Astrocyte (in vitro differentiated cells and primary cell): Measurements from ENCODE around the gene STAP2.

ENCODE experiments used
- EZH2 ChIP-seq: IDR thresholded peaks from 2 replicates; pipeline ENCODE4 v1.6.1; 2012; ENCODE audit warnings: mild to moderate bottlenecking, low read length, inconsistent platforms; ENCODE audit not compliant: insufficient read depth
- TF ChIP-seq, protein P1 (sequence below): IDR thresholded peaks from 2 replicates; pipeline ENCODE4 v1.5.1; 2011; ENCODE audit warnings: low read depth, mild to moderate bottlenecking, inconsistent platforms, low read length, moderate library complexity; ENCODE audit not compliant: insufficient read depth

DNA sequence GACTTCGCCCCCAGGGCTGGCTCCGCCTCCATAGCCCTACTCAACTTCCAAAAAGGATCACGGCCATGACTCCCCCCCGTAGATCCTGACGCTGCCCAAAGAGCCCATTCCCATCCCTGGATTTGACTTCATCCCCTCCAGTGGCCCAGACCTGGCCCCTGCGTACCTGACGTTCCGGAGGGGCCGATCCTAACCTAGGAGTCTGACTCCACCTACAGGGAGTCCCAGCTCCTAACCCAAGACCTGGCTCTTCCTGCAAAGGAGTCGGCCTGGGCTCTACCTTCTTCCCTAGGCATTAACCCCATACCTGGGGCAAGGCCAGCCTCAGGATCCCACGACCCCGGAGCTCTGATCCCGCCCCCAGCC, 10.8 kb downstream of the STAP2 start:
- TF ChIP-seq, protein P1, sequence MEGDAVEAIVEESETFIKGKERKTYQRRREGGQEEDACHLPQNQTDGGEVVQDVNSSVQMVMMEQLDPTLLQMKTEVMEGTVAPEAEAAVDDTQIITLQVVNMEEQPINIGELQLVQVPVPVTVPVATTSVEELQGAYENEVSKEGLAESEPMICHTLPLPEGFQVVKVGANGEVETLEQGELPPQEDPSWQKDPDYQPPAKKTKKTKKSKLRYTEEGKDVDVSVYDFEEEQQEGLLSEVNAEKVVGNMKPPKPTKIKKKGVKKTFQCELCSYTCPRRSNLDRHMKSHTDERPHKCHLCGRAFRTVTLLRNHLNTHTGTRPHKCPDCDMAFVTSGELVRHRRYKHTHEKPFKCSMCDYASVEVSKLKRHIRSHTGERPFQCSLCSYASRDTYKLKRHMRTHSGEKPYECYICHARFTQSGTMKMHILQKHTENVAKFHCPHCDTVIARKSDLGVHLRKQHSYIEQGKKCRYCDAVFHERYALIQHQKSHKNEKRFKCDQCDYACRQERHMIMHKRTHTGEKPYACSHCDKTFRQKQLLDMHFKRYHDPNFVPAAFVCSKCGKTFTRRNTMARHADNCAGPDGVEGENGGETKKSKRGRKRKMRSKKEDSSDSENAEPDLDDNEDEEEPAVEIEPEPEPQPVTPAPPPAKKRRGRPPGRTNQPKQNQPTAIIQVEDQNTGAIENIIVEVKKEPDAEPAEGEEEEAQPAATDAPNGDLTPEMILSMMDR: no peak
- TF ChIP-seq EZH2: no peak
